PC-3 (cell line): Measurements from ENCODE around the gene C2CD4A. TPM values are rescaled to one million over a fixed set of nuclear protein-coding genes. Genes with fewer than 3 reads are reported as not detected.

Source experiments
- ATAC-seq: fragments of 200-7000 bp; cut with Tn5 transposase; 2 replicates; pipeline ENCODE4 v1.9.1; 2020; ENCODE audit warnings: mild to moderate bottlenecking, moderate library complexity
- BruUV-seq: library from RNA; stranded (reverse); fragments of 400-500 nt; replicated peaks from 2 replicates; lab custom pipeline; 2021; lab: Mats Ljungman, UMichigan
- CTCF ChIA-PET: fragments of 300-600 bp; sonication (Branson Sonifier 250); formaldehyde crosslinking; loops from one replicate; lab custom pipeline; 2022; ENCODE audit warnings: antibody characterized with exemption; lab: Charles Lee
- POLR2A ChIA-PET: fragments of 300-600 bp; sonication (Branson Sonifier 250); formaldehyde crosslinking; loops from one replicate; lab custom pipeline; 2022; ENCODE audit warnings: antibody characterized with exemption; ENCODE audit not compliant: unreplicated experiment; lab: Charles Lee
- DNase-seq: peaks from one replicate; pipeline ENCODE4 v3.0.0-alpha.2; 2015
- H2AFZ ChIP-seq: fragments of 300-600 bp; sonication (generic); 2 replicates; pipeline ENCODE4 v1.6.0; 2016; ENCODE audit warnings: antibody characterized with exemption, low read length
- H3F3A ChIP-seq: fragments of 300-600 bp; sonication (generic); one replicate; pipeline ENCODE4 v1.6.0; 2017; ENCODE audit warnings: antibody characterized with exemption, low read length, control low read depth, mild to moderate bottlenecking; ENCODE audit not compliant: unreplicated experiment
- H3K27ac ChIP-seq: fragments of 300-600 bp; sonication (generic); 2 replicates; pipeline ENCODE4 v1.5.1; 2016; ENCODE audit warnings: mild to moderate bottlenecking, low read length
- H3K27me3 ChIP-seq: fragments of 300-600 bp; sonication (generic); 2 replicates; pipeline ENCODE4 v1.6.1; 2016; ENCODE audit warnings: low read length, mixed read lengths
- H3K36me3 ChIP-seq: fragments of 300-600 bp; sonication (generic); 2 replicates; pipeline ENCODE4 v1.6.1; 2016; ENCODE audit warnings: low read depth, mixed run types, low read length, mixed read lengths
- H3K4me1 ChIP-seq: fragments of 300-600 bp; sonication (generic); 2 replicates; pipeline ENCODE4 v1.5.1; 2016; ENCODE audit warnings: low read length; ENCODE audit not compliant: insufficient read depth
- H3K4me2 ChIP-seq: fragments of 300-600 bp; sonication (generic); 2 replicates; pipeline ENCODE4 v1.6.0; 2016; ENCODE audit warnings: low read length
- H3K4me3 ChIP-seq: fragments of 300-600 bp; sonication (generic); 2 replicates; pipeline ENCODE4 v1.5.1; 2016; ENCODE audit warnings: mild to moderate bottlenecking, low read length, mixed read lengths
- H3K79me2 ChIP-seq: fragments of 300-600 bp; sonication (generic); 2 replicates; pipeline ENCODE4 v1.6.1; 2017; ENCODE audit warnings: low read length, mixed read lengths
- H3K9ac ChIP-seq: fragments of 300-600 bp; sonication (generic); 2 replicates; pipeline ENCODE4 v1.6.0; 2016; ENCODE audit warnings: mild to moderate bottlenecking, low read length
- H3K9me2 ChIP-seq: fragments of 300-600 bp; sonication (generic); replicated peaks from 2 replicates; pipeline ENCODE4 v1.6.1; 2016; ENCODE audit warnings: mixed run types, low read length, mixed read lengths
- H3K9me3 ChIP-seq: fragments of 300-600 bp; sonication (generic); 2 replicates; pipeline ENCODE4 v1.6.1; 2016; ENCODE audit warnings: low read length, mixed read lengths
- H4K20me1 ChIP-seq: fragments of 300-600 bp; sonication (generic); 2 replicates; pipeline ENCODE4 v1.6.1; 2016; ENCODE audit warnings: low read length, mixed read lengths
- EZH2 ChIP-seq: fragments of 300-600 bp; sonication (generic); IDR thresholded peaks from one replicate; pipeline ENCODE4 v1.6.1; 2017; ENCODE audit warnings: antibody characterized with exemption, mild to moderate bottlenecking, low read length; ENCODE audit not compliant: unreplicated experiment
- EZH2phosphoT487 ChIP-seq: fragments of 300-600 bp; sonication (generic); IDR thresholded peaks from 2 replicates; pipeline ENCODE4 v1.6.1; 2018; ENCODE audit warnings: mild to moderate bottlenecking, antibody characterized with exemption, low read length, borderline replicate concordance
- intact Hi-C: fragments of 100-400 bp; cut with micrococcal nuclease; formaldehyde crosslinking; loops from 2 replicates; pipeline ENCODE4 v1.9.0; 2023
- total RNA-seq: library from RNA; depleted of rRNA; stranded (reverse); fragments of >200 nt; gene quantifications from 2 replicates; pipeline ENCODE4 v1.2.3, GENCODE V29; 2014
- TF ChIP-seq, protein P1 (sequence below): fragments of 300-600 bp; sonication (generic); conservative IDR thresholded peaks from 2 replicates; pipeline ENCODE4 v1.5.1; 2017; ENCODE audit warnings: antibody characterized with exemption, low read depth, mild to moderate bottlenecking, low read length

The C2CD4A gene
- total RNA-seq, 1 experiment from 2014 or later = 0.11 TPM

DNA sequence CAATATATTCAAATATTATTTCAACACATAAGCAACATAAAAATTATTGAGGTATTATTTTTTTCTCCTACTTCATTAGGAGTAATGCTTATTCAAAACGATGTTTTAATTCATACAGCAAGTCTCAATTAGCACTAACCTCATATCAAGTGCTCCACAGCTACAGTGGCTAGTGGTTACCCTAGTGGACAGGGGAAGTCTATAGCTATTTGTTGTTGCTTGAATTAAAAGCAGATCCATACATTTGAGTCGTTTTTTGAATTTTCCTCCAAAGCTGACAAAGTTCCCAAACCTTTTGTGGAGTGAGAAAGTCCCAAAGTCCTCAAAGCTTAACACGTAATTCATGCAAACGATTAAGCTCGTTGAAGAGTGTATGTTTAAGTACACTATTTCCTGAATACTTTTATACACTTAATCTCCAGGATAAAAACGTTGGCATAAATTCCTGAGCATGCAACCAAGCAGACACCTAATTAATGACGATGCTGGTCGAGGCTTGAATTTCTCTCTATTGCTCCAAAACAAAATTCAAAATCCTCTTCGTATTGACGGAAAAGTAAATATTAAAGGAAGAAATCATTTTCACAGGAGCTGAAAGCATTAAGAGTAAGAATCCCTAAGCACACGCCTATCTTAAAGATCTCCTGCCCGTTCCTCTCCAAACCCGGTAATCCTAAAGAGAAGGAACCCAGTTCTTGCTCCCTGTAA, 7.5 kb upstream of the C2CD4A start:
- BruUV-seq = TSS peak; percentile 56
- Histone ChIP-seq H3K27me3 (no peaks in the 10 kb centered on the region), H4K20me1 (no peaks in the 10 kb centered on the region), H3K9me3 (no peaks in the 10 kb centered on the region), H3K4me1 (peaks cover 8% of the 10 kb centered on the region), H3F3A (no peaks in the 10 kb centered on the region), H3K27ac (0 out of 2 replicates have a peak overlapping the region, but pooled peaks have one; percentile 11), H2AFZ (peak overlapping the region; percentile 96), H3K36me3 (no peaks in the 10 kb centered on the region), H3K9me2 (no peaks in the 10 kb centered on the region), H3K4me3 (peak overlapping the region; percentile 94), H3K9ac (peak overlapping the region; percentile 75), H3K79me2 (peaks cover 17% of the 10 kb centered on the region), H3K4me2 (peak overlapping the region; percentile 84)
- TF ChIP-seq, protein P1, sequence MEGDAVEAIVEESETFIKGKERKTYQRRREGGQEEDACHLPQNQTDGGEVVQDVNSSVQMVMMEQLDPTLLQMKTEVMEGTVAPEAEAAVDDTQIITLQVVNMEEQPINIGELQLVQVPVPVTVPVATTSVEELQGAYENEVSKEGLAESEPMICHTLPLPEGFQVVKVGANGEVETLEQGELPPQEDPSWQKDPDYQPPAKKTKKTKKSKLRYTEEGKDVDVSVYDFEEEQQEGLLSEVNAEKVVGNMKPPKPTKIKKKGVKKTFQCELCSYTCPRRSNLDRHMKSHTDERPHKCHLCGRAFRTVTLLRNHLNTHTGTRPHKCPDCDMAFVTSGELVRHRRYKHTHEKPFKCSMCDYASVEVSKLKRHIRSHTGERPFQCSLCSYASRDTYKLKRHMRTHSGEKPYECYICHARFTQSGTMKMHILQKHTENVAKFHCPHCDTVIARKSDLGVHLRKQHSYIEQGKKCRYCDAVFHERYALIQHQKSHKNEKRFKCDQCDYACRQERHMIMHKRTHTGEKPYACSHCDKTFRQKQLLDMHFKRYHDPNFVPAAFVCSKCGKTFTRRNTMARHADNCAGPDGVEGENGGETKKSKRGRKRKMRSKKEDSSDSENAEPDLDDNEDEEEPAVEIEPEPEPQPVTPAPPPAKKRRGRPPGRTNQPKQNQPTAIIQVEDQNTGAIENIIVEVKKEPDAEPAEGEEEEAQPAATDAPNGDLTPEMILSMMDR = no peak; the same call in 1 of the 2 replicates
- TF ChIP-seq EZH2 (no peak), EZH2phosphoT487 (no peak)
- ATAC-seq = no peak
- intact Hi-C loops = no loop called here
- ChIA-PET CTCF (interaction anchor here (1.0 kb wide), 1 partner anchor 67 kb away, joined by 5 read pairs; no protein-coding TSS in a partner anchor), POLR2A (interaction anchor here (0.5 kb wide), 1 partner anchor 152 kb away, joined by 3 read pairs; no protein-coding TSS in a partner anchor)
- peak; percentile 11 for DNase-seq

DNA sequence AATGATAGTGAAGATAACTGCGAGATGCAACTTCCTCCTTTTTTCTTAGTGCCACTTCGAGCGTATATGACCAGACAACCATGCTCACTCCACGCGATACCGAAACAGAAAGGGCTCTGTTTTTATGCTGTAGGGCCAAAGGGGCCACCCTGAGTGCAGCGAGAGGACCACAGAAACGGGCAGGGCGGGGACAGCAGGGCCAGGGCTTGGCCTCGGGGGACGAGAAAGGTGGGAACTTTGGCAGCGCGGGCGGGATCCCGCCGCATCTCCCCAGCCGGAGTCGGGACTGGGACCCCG, 7.0 kb upstream of the C2CD4A start:
- H3K4me1 ChIP-seq = peaks cover 13% of the 10 kb centered on the region
- peak; percentile 17 for DNase-seq
- H3K4me2 ChIP-seq = peak overlapping the region; percentile 84
- peak overlapping the region; percentile 96 for H2AFZ ChIP-seq
- BruUV-seq = no TSS peak
- H4K20me1 ChIP-seq = no peaks in the 10 kb centered on the region
- ChIA-PET POLR2A (interaction anchor here (0.5 kb wide), 1 partner anchor 13 kb away, joined by 5 read pairs; no protein-coding TSS in a partner anchor), CTCF (interaction anchor here (1.1 kb wide), 1 partner anchor 152 kb away, joined by 3 read pairs; no protein-coding TSS in a partner anchor)
- H3K79me2 ChIP-seq = peaks cover 17% of the 10 kb centered on the region
- H3K9ac ChIP-seq = peak overlapping the region; percentile 75
- H3K4me3 ChIP-seq = peak overlapping the region; percentile 94
- TF ChIP-seq EZH2 (no peak), EZH2phosphoT487 (no peak)
- TF ChIP-seq, protein P1 = no peak
- H3K36me3 ChIP-seq = no peaks in the 10 kb centered on the region
- intact Hi-C loops = loop anchor here (5.0 to 10.0 kb wide), 2 partner anchors 53 to 75 kb away; no protein-coding TSS in a partner anchor
- no peaks in the 10 kb centered on the region for H3K27me3 ChIP-seq
- H3K27ac ChIP-seq = peak overlapping the region; percentile 11; the same call in 1 of the 2 replicates
- H3F3A ChIP-seq = no peaks in the 10 kb centered on the region
- no peaks in the 10 kb centered on the region for H3K9me2 ChIP-seq
- peak; percentile 54 for ATAC-seq
- no peaks in the 10 kb centered on the region for H3K9me3 ChIP-seq
